Measurements from ENCODE around the gene FOXJ1. TPM values are rescaled to one million over a fixed set of nuclear protein-coding genes. Genes with fewer than 3 reads are reported as not detected.

FOXJ1 gene
- total RNA-seq, 3 donors from 2014 or later, result 0.16 to 2.2 (median 0.52) TPM

GRCh38 chr17:76088868-76089576 is 52.0 kb downstream of the FOXJ1 start:
- Histone ChIP-seq H3K4me1 (ENCODE audit: low read depth) (no peaks in the 10 kb centered on the region), H3K9me3 (no peaks in the 10 kb centered on the region), H3K36me3 (ENCODE audit: low read depth) (peaks cover 8% of the 10 kb centered on the region), H3K4me3 (no peak overlapping the region)
- ATAC-seq (no peak), DNase-seq (peak in 1 of 3 donors; percentile 53)
- no peak for TF ChIP-seq CTCF (IDR thresholded peaks at IDR 0.05)
- intact Hi-C loops (cut with DNase I, micrococcal nuclease), result no loop called here

- intact Hi-C loops (cut with DNase I, micrococcal nuclease), result no loop called here
- H3K36me3 ChIP-seq (ENCODE audit: low read depth), result no peaks in the 10 kb centered on the region
These were observed 52.8 kb downstream of the FOXJ1 start for GRCh38 chr17:76088041-76088867.

GRCh38 chr17:76087531-76087930 is 53.5 kb downstream of the FOXJ1 start:
- Histone ChIP-seq H3K4me3 (no peak overlapping the region), H3K36me3 (ENCODE audit: low read depth) (no peaks in the 10 kb centered on the region), H3K9me3 (no peaks in the 10 kb centered on the region), H3K4me1 (ENCODE audit: low read depth) (no peaks in the 10 kb centered on the region)
- intact Hi-C loops (cut with DNase I, micrococcal nuclease), result no loop called here
- ATAC-seq (no peak), DNase-seq (no peak)
- no peak for TF ChIP-seq CTCF (IDR thresholded peaks at IDR 0.05)

More at GRCh38 chr17:76088041-76088867, 52.8 kb downstream of the FOXJ1 start:
- Histone ChIP-seq H3K9me3 (no peaks in the 10 kb centered on the region), H3K4me3 (no peak overlapping the region), H3K4me1 (ENCODE audit: low read depth) (no peaks in the 10 kb centered on the region)
- ATAC-seq, result no peak
- DNase-seq, result peak in 1 of 3 donors; percentile 25
- no peak for TF ChIP-seq CTCF (IDR thresholded peaks at IDR 0.05)

DNA sequence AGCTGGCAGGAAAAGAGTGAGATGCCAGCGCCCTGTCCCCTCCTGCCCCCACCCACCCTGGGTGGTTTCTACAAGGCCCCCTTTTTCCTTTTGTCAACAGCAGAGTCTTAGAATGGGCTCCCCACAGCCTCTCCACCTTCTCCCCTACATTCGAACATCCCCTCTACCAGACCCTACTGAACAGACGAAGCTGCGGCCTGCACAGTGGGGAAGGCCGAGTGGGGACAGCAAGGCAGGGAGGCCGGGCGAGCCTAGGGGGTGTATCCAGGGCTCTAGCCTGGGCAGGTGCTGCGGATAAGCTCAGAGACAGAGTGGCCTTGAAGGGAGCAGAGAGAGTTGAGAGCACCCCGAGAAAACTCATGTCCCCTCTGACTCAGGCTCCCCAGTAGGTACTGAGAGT is 54.7 kb downstream of the FOXJ1 start:
- no peaks in the 10 kb centered on the region for H3K9me3 ChIP-seq
- DNase-seq, result peak in 1 of 3 donors; percentile 22
- no peaks in the 10 kb centered on the region for H3K4me1 ChIP-seq (ENCODE audit: low read depth)
- intact Hi-C loops (cut with DNase I, micrococcal nuclease), result no loop called here
- TF ChIP-seq CTCF (IDR thresholded peaks at IDR 0.05), result no peak
- no peak overlapping the region for H3K4me3 ChIP-seq
- no peak for ATAC-seq
- no peaks in the 10 kb centered on the region for H3K36me3 ChIP-seq (ENCODE audit: low read depth)

Small RNA genes lying within 50 kb of the gene (microRNA-seq; reads per million reads assigned to microRNA genes)
- gene MIR6868, result 2.1 reads per million

Other genes with a start within 250 kb of the FOXJ1 start
- gene TRIM65, start 244.3 kb downstream of the FOXJ1 start, total RNA-seq, result 10 to 100 TPM; 13.7 to 23.8 (median 15.4) TPM
- 10 to 100 TPM; 87.0 to 98.0 (median 89.4) TPM for gene MRPL38, start 236.4 kb downstream of the FOXJ1 start, total RNA-seq
- 10 to 100 TPM in 1 of 3 donors, 1 to 10 TPM in 2; 5.2 to 13.6 (median 5.5) TPM for gene FBF1, start 200.2 kb downstream of the FOXJ1 start, total RNA-seq
- 100 to 1,000 TPM; 128 to 272 (median 154) TPM for gene ACOX1, start 162.1 kb downstream of the FOXJ1 start, total RNA-seq
- 10 to 100 TPM; 16.1 to 36.4 (median 23.1) TPM for gene TEN1, start 162.0 kb downstream of the FOXJ1 start, total RNA-seq
- gene CDK3, start 140.4 kb downstream of the FOXJ1 start, total RNA-seq, result 10 to 100 TPM in 2 of 3 donors, 1 to 10 TPM in 1; 7.9 to 16.8 (median 12.5) TPM
- gene EVPL, start 113.9 kb downstream of the FOXJ1 start, total RNA-seq, result 10 to 100 TPM; 13.3 to 22.6 (median 16.3) TPM
- gene SRP68, start 68.7 kb downstream of the FOXJ1 start, total RNA-seq, result 10 to 100 TPM; 47.3 to 86.6 (median 53.0) TPM
- gene GALR2, start 66.5 kb downstream of the FOXJ1 start, total RNA-seq, result 1 to 10 TPM in 1 of 3 donors, not detected in 2; 4.2 TPM
- gene ZACN, start 62.1 kb downstream of the FOXJ1 start, total RNA-seq, result 1 to 10 TPM in 1 of 3 donors, not detected in 2; 1.4 TPM
- gene EXOC7, start 37.5 kb downstream of the FOXJ1 start, total RNA-seq, result 100 to 1,000 TPM in 2 of 3 donors, 10 to 100 TPM in 1; 91.0 to 145 (median 142) TPM
- gene RNF157, start 99.2 kb upstream of the FOXJ1 start, total RNA-seq, result 10 to 100 TPM; 11.6 to 45.8 (median 17.5) TPM
- gene UBALD2, start 124.1 kb upstream of the FOXJ1 start, total RNA-seq, result 100 to 1,000 TPM in 1 of 3 donors, 10 to 100 TPM in 2; 46.6 to 132 (median 99.1) TPM
- gene QRICH2, start 167.0 kb upstream of the FOXJ1 start, total RNA-seq, result 1 to 10 TPM; 1.6 to 4.7 (median 3.2) TPM
- gene PRPSAP1, start 212.7 kb upstream of the FOXJ1 start, total RNA-seq, result 10 to 100 TPM; 45.3 to 63.0 (median 61.4) TPM
- gene SPHK1, start 243.4 kb upstream of the FOXJ1 start, total RNA-seq, result 1 to 10 TPM; 1.2 to 5.7 (median 3.3) TPM

All from mucosa of descending colon (tissue), 3 donors.